ENCODE measurements around the gene ENKD1. TPM values are rescaled to one million over a fixed set of nuclear protein-coding genes. Genes with fewer than 3 reads are reported as not detected.

Gene ENKD1
- total and polyA plus RNA-seq, 5 donors from 2014 or later, result 0.65 to 2.9 (median 1.9) TPM

GRCh38 chr16:67707790-67708189 lies 41.2 kb upstream of the ENKD1 start:
- peak overlapping the region in 2 of 3 donors; percentile 13 to 38 for H3K27ac Mint-ChIP-seq
- H3K4me1 Mint-ChIP-seq, result peaks cover 26 to 43% (median 32%) of the 10 kb centered on the region in 4 donors
- H3K9me3 ChIP-seq (ENCODE audit: control insufficient read depth in 2 of 2, low read length in 2 of 2), result no peaks in the 10 kb centered on the region
- no peaks in the 10 kb centered on the region for H3K27me3 Mint-ChIP-seq
- no peak overlapping the region for H3K27ac ChIP-seq (ENCODE audit: insufficient read depth, low read length, poor library complexity, severe bottlenecking)
- H3K27me3 ChIP-seq (ENCODE audit: control insufficient read depth, insufficient read depth, low read length), result no peaks in the 10 kb centered on the region
- no peak overlapping the region for H3K4me3 ChIP-seq (ENCODE audit: low read depth, low read length)
- no peaks in the 10 kb centered on the region for H3K36me3 ChIP-seq (ENCODE audit: control insufficient read depth, insufficient read depth, low read length)
- peaks cover 6% of the 10 kb centered on the region for H3K36me3 Mint-ChIP-seq
- H3K4me1 ChIP-seq (ENCODE audit: control insufficient read depth, insufficient read depth, low read length, poor library complexity, severe bottlenecking), result peaks cover 10% of the 10 kb centered on the region
- H3K9me3 Mint-ChIP-seq, result no peaks in the 10 kb centered on the region
- ATAC-seq (ENCODE audit: low read depth in 2 of 2) (no peak), DNase-seq (no peak)
- no peak overlapping the region for H3K4me3 Mint-ChIP-seq

- H3K27me3 Mint-ChIP-seq, result no peaks in the 10 kb centered on the region
- H3K4me3 ChIP-seq (ENCODE audit: low read depth, low read length), result no peak overlapping the region
- peaks cover 26 to 43% (median 34%) of the 10 kb centered on the region in 4 donors for H3K4me1 Mint-ChIP-seq
- peaks cover 6% of the 10 kb centered on the region for H3K36me3 Mint-ChIP-seq
- no peak for DNase-seq
- H3K27ac Mint-ChIP-seq, result no peak overlapping the region
- H3K4me1 ChIP-seq (ENCODE audit: control insufficient read depth, insufficient read depth, low read length, poor library complexity, severe bottlenecking), result peaks cover 10% of the 10 kb centered on the region
- H3K27ac ChIP-seq (ENCODE audit: insufficient read depth, low read length, poor library complexity, severe bottlenecking), result no peak overlapping the region
- H3K9me3 Mint-ChIP-seq, result no peaks in the 10 kb centered on the region
- ATAC-seq (ENCODE audit: low read depth in 2 of 2), result no peak
- no peaks in the 10 kb centered on the region for H3K27me3 ChIP-seq (ENCODE audit: control insufficient read depth, insufficient read depth, low read length)
- H3K9me3 ChIP-seq (ENCODE audit: control insufficient read depth in 2 of 2, low read length in 2 of 2), result no peaks in the 10 kb centered on the region
- no peak overlapping the region for H3K4me3 Mint-ChIP-seq
- H3K36me3 ChIP-seq (ENCODE audit: control insufficient read depth, insufficient read depth, low read length), result no peaks in the 10 kb centered on the region
These were observed 40.7 kb upstream of the ENKD1 start for GRCh38 chr16:67707210-67707609.

GRCh38 chr16:67704110-67704509 lies 37.6 kb upstream of the ENKD1 start:
- H3K9me3 ChIP-seq (ENCODE audit: control insufficient read depth in 2 of 2, low read length in 2 of 2), result no peaks in the 10 kb centered on the region
- H3K4me1 ChIP-seq (ENCODE audit: control insufficient read depth, insufficient read depth, low read length, poor library complexity, severe bottlenecking), result peaks cover 10% of the 10 kb centered on the region
- H3K4me3 ChIP-seq (ENCODE audit: low read depth, low read length), result no peak overlapping the region
- H3K27me3 Mint-ChIP-seq, result no peaks in the 10 kb centered on the region
- H3K27me3 ChIP-seq (ENCODE audit: control insufficient read depth, insufficient read depth, low read length), result no peaks in the 10 kb centered on the region
- no peaks in the 10 kb centered on the region for H3K9me3 Mint-ChIP-seq
- no peaks in the 10 kb centered on the region for H3K36me3 ChIP-seq (ENCODE audit: control insufficient read depth, insufficient read depth, low read length)
- no peak overlapping the region for H3K4me3 Mint-ChIP-seq
- DNase-seq (no peak), ATAC-seq (ENCODE audit: low read depth in 2 of 2) (no peak)
- peaks cover 4% of the 10 kb centered on the region for H3K36me3 Mint-ChIP-seq
- peak overlapping the region; percentile 83 to 88 (median 87) for H3K27ac Mint-ChIP-seq
- H3K4me1 Mint-ChIP-seq, result peaks cover 14 to 35% (median 23%) of the 10 kb centered on the region in 4 donors
- H3K27ac ChIP-seq (ENCODE audit: insufficient read depth, low read length, poor library complexity, severe bottlenecking), result no peak overlapping the region

- Mint-ChIP-seq H3K27me3 (no peaks in the 10 kb centered on the region), H3K4me1 (peaks cover 14 to 34% (median 23%) of the 10 kb centered on the region in 4 donors), H3K36me3 (peaks cover 6% of the 10 kb centered on the region), H3K4me3 (peak overlapping the region in 3 of 4 donors; percentile 19 to 62 (median 23)), H3K9me3 (no peaks in the 10 kb centered on the region), H3K27ac (peak overlapping the region; percentile 83 to 88 (median 87))
- Histone ChIP-seq H3K4me1 (ENCODE audit: control insufficient read depth, insufficient read depth, low read length, poor library complexity, severe bottlenecking) (peaks cover 10% of the 10 kb centered on the region), H3K27me3 (ENCODE audit: control insufficient read depth, insufficient read depth, low read length) (no peaks in the 10 kb centered on the region), H3K4me3 (ENCODE audit: low read depth, low read length) (peak overlapping the region; percentile 40), H3K36me3 (ENCODE audit: control insufficient read depth, insufficient read depth, low read length) (no peaks in the 10 kb centered on the region), H3K27ac (ENCODE audit: insufficient read depth, low read length, poor library complexity, severe bottlenecking) (no peak overlapping the region), H3K9me3 (ENCODE audit: control insufficient read depth in 2 of 2, low read length in 2 of 2) (no peaks in the 10 kb centered on the region)
- peak; percentile 95 for ATAC-seq (ENCODE audit: low read depth in 2 of 2)
- peak in 1 of 3 donors; percentile 84 for DNase-seq
These were observed 37.1 kb upstream of the ENKD1 start for GRCh38 chr16:67703626-67704025.

GRCh38 chr16:67702130-67702529 lies 35.6 kb upstream of the ENKD1 start:
- no peak for ATAC-seq (ENCODE audit: low read depth in 2 of 2)
- H3K27me3 Mint-ChIP-seq, result no peaks in the 10 kb centered on the region
- DNase-seq, result no peak
- H3K27ac Mint-ChIP-seq, result no peak overlapping the region
- peaks cover 14 to 29% (median 24%) of the 10 kb centered on the region in 4 donors for H3K4me1 Mint-ChIP-seq
- H3K27me3 ChIP-seq (ENCODE audit: control insufficient read depth, insufficient read depth, low read length), result no peaks in the 10 kb centered on the region
- no peaks in the 10 kb centered on the region for H3K9me3 Mint-ChIP-seq
- H3K4me3 Mint-ChIP-seq, result no peak overlapping the region
- peaks cover 13% of the 10 kb centered on the region for H3K36me3 Mint-ChIP-seq
- no peak overlapping the region for H3K27ac ChIP-seq (ENCODE audit: insufficient read depth, low read length, poor library complexity, severe bottlenecking)
- no peaks in the 10 kb centered on the region for H3K36me3 ChIP-seq (ENCODE audit: control insufficient read depth, insufficient read depth, low read length)
- H3K4me3 ChIP-seq (ENCODE audit: low read depth, low read length), result no peak overlapping the region
- peaks cover 10% of the 10 kb centered on the region for H3K4me1 ChIP-seq (ENCODE audit: control insufficient read depth, insufficient read depth, low read length, poor library complexity, severe bottlenecking)
- no peaks in the 10 kb centered on the region for H3K9me3 ChIP-seq (ENCODE audit: control insufficient read depth in 2 of 2, low read length in 2 of 2)

- Mint-ChIP-seq H3K27ac (peak overlapping the region in 1 of 3 donors; percentile 1), H3K4me3 (no peak overlapping the region), H3K4me1 (peaks cover 12 to 32% (median 23%) of the 10 kb centered on the region in 4 donors), H3K9me3 (no peaks in the 10 kb centered on the region), H3K27me3 (no peaks in the 10 kb centered on the region), H3K36me3 (peaks cover 13% of the 10 kb centered on the region)
- no peak overlapping the region for H3K27ac ChIP-seq (ENCODE audit: insufficient read depth, low read length, poor library complexity, severe bottlenecking)
- no peaks in the 10 kb centered on the region for H3K27me3 ChIP-seq (ENCODE audit: control insufficient read depth, insufficient read depth, low read length)
- DNase-seq (no peak), ATAC-seq (ENCODE audit: low read depth in 2 of 2) (no peak)
- no peaks in the 10 kb centered on the region for H3K9me3 ChIP-seq (ENCODE audit: control insufficient read depth in 2 of 2, low read length in 2 of 2)
- no peak overlapping the region for H3K4me3 ChIP-seq (ENCODE audit: low read depth, low read length)
- H3K36me3 ChIP-seq (ENCODE audit: control insufficient read depth, insufficient read depth, low read length), result no peaks in the 10 kb centered on the region
- H3K4me1 ChIP-seq (ENCODE audit: control insufficient read depth, insufficient read depth, low read length, poor library complexity, severe bottlenecking), result peaks cover 10% of the 10 kb centered on the region
These were observed 34.9 kb upstream of the ENKD1 start for GRCh38 chr16:67701420-67701819.

- Histone ChIP-seq H3K4me1 (ENCODE audit: control insufficient read depth, insufficient read depth, low read length, poor library complexity, severe bottlenecking) (peaks cover 10% of the 10 kb centered on the region), H3K4me3 (ENCODE audit: low read depth, low read length) (no peak overlapping the region), H3K36me3 (ENCODE audit: control insufficient read depth, insufficient read depth, low read length) (no peaks in the 10 kb centered on the region), H3K27me3 (ENCODE audit: control insufficient read depth, insufficient read depth, low read length) (no peaks in the 10 kb centered on the region), H3K27ac (ENCODE audit: insufficient read depth, low read length, poor library complexity, severe bottlenecking) (no peak overlapping the region), H3K9me3 (ENCODE audit: control insufficient read depth in 2 of 2, low read length in 2 of 2) (no peaks in the 10 kb centered on the region)
- Mint-ChIP-seq H3K4me1 (peaks cover 8 to 27% (median 12%) of the 10 kb centered on the region in 4 donors), H3K27ac (no peak overlapping the region), H3K36me3 (peaks cover 13% of the 10 kb centered on the region), H3K27me3 (no peaks in the 10 kb centered on the region), H3K4me3 (no peak overlapping the region), H3K9me3 (no peaks in the 10 kb centered on the region)
- no peak for ATAC-seq (ENCODE audit: low read depth in 2 of 2)
- no peak for DNase-seq
These were observed 32.7 kb upstream of the ENKD1 start for GRCh38 chr16:67699265-67699664.

- Mint-ChIP-seq H3K27me3 (no peaks in the 10 kb centered on the region), H3K27ac (peak overlapping the region in 1 of 3 donors; percentile 54)
- DNase-seq, result no peak
These were observed 31.1 kb upstream of the ENKD1 start for GRCh38 chr16:67697422-67698185.

More at GRCh38 chr16:67697422-67698185, 31.1 kb upstream of the ENKD1 start:
- Histone ChIP-seq H3K9me3 (ENCODE audit: control insufficient read depth in 2 of 2, low read length in 2 of 2) (no peaks in the 10 kb centered on the region), H3K4me3 (ENCODE audit: low read depth, low read length) (no peak overlapping the region), H3K27me3 (ENCODE audit: control insufficient read depth, insufficient read depth, low read length) (no peaks in the 10 kb centered on the region), H3K36me3 (ENCODE audit: control insufficient read depth, insufficient read depth, low read length) (no peaks in the 10 kb centered on the region), H3K27ac (ENCODE audit: insufficient read depth, low read length, poor library complexity, severe bottlenecking) (no peak overlapping the region), H3K4me1 (ENCODE audit: control insufficient read depth, insufficient read depth, low read length, poor library complexity, severe bottlenecking) (no peaks in the 10 kb centered on the region)
- Mint-ChIP-seq H3K4me1 (peaks cover 0 to 12% (median 1%) of the 10 kb centered on the region in 4 donors), H3K36me3 (peaks cover 13% of the 10 kb centered on the region), H3K9me3 (no peaks in the 10 kb centered on the region), H3K4me3 (no peak overlapping the region)
- no peak for ATAC-seq (ENCODE audit: low read depth in 2 of 2)

All from CD4-positive, CD25-positive, alpha-beta regulatory T cell (primary cell).